Lower lobe of right lung (tissue), 2 donors: Measurements from ENCODE around the gene TM4SF20. TPM values are rescaled to one million over a fixed set of nuclear protein-coding genes. Genes with fewer than 3 reads are reported as not detected.

Source experiments
- ATAC-seq, 2 donors: fragments of 200-7000 bp; cut with Tn5 transposase; one replicate each; pipeline ENCODE4 v1.9.1; 2020 to 2022; ENCODE audit warnings: mild to moderate bottlenecking in 2 of 2, moderate library complexity in 2 of 2
- DNase-seq: peaks from one replicate; pipeline ENCODE4 v3.0.0-alpha.2; 2020
- H3K27ac ChIP-seq: fragments of 200-600 bp; one replicate; pipeline ENCODE4 v1.8.0; 2022
- H3K27me3 ChIP-seq: fragments of 200-600 bp; one replicate; pipeline ENCODE4 v1.8.0; 2022; ENCODE audit warnings: low read depth
- H3K36me3 ChIP-seq: fragments of 200-600 bp; one replicate; pipeline ENCODE4 v1.8.0; 2022; ENCODE audit warnings: mild to moderate bottlenecking
- H3K4me1 ChIP-seq: fragments of 200-600 bp; one replicate; pipeline ENCODE4 v1.8.0; 2022
- H3K4me3 ChIP-seq: fragments of 200-600 bp; one replicate; pipeline ENCODE4 v1.8.0; 2022; ENCODE audit warnings: mild to moderate bottlenecking
- H3K9me3 ChIP-seq: fragments of 200-600 bp; one replicate; pipeline ENCODE4 v1.8.0; 2022
- intact Hi-C: fragments of 100-400 bp; cut with DNase I; formaldehyde crosslinking; loops from one replicate; pipeline ENCODE4 v1.11.0; 2022
- total RNA-seq: library from RNA; stranded (reverse); fragmentation: NEBNext Ultra II Directional; extraction: Animal tissue kit (Norgen Biotek cat#: 25700); gene quantifications from one replicate; pipeline ENCODE4 v1.2.1, GENCODE V29; 2021
- TF ChIP-seq, protein P1 (sequence below): fragments of 200-600 bp; IDR thresholded peaks from one replicate; pipeline ENCODE4 v1.8.0; 2022; ENCODE audit warnings: antibody characterized with exemption, mild to moderate bottlenecking
- donor health status: DM: no; HTN: yes; CAD: no; lungs with severe emphysema.

Gene TM4SF20
- total RNA-seq, 1 donor from 2014 or later = not detected

DNA sequence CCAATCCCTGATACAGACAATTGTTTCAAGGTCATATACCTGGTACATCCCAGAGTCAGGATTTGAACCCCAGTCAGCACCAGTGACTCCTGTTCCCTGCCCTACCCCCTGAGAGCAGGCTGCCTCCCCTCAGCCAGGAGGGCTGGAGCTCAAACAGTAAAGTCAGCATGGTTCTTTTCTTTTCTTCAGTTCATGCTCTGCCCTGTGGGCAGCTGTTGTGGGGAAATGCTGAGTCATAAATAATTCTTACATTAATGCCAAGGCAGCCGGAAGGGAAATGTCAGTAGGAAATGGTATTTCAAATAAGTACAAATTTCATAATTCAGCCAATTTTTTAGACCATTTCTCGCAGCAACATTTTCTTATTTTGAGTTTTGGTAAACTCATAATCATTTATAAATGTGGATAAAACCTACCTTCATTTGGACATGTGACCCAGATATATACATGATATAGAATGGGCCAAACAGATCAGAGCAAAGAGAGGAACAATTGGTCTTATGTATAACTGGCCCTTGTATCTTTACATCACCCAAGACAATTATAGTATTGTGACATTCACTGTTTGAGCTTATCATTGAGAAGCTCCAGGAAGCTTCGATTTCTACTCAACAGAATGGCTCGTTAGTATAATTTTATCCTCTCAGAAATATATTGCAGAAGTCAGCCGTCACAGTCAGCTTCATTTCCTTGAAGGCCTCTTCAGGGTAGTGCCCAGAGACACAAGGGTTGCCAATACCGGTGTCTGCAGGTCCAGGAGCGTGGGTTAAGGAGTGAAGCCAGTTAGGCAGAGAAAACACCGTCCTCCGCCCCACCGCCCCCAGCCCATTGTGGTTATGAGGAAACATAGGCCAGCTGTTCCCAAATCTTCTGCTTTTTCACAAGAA is 36.7 kb upstream of the TM4SF20 start:
- TF ChIP-seq, protein P1, sequence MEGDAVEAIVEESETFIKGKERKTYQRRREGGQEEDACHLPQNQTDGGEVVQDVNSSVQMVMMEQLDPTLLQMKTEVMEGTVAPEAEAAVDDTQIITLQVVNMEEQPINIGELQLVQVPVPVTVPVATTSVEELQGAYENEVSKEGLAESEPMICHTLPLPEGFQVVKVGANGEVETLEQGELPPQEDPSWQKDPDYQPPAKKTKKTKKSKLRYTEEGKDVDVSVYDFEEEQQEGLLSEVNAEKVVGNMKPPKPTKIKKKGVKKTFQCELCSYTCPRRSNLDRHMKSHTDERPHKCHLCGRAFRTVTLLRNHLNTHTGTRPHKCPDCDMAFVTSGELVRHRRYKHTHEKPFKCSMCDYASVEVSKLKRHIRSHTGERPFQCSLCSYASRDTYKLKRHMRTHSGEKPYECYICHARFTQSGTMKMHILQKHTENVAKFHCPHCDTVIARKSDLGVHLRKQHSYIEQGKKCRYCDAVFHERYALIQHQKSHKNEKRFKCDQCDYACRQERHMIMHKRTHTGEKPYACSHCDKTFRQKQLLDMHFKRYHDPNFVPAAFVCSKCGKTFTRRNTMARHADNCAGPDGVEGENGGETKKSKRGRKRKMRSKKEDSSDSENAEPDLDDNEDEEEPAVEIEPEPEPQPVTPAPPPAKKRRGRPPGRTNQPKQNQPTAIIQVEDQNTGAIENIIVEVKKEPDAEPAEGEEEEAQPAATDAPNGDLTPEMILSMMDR = no peak
- intact Hi-C loops = no loop called here
- no peaks in the 10 kb centered on the region for H3K36me3 ChIP-seq
- H3K27ac ChIP-seq = peak overlapping the region; percentile 59
- no peaks in the 10 kb centered on the region for H3K9me3 ChIP-seq
- no peak overlapping the region for H3K4me3 ChIP-seq
- ATAC-seq = peak; percentile 81 to 82
- DNase-seq = peak; percentile 75
- peaks cover 15% of the 10 kb centered on the region for H3K4me1 ChIP-seq
- H3K27me3 ChIP-seq = no peaks in the 10 kb centered on the region

GRCh38 chr2:227414846-227415245 is 35.7 kb upstream of the TM4SF20 start:
- H3K27ac ChIP-seq = no peak overlapping the region
- intact Hi-C loops = no loop called here
- H3K4me3 ChIP-seq = no peak overlapping the region
- DNase-seq (no peak), ATAC-seq (peak in 1 of 2 donors; percentile 31)
- H3K27me3 ChIP-seq = no peaks in the 10 kb centered on the region
- H3K36me3 ChIP-seq = no peaks in the 10 kb centered on the region
- TF ChIP-seq, protein P1 = no peak
- peaks cover 15% of the 10 kb centered on the region for H3K4me1 ChIP-seq
- no peaks in the 10 kb centered on the region for H3K9me3 ChIP-seq

- Histone ChIP-seq H3K4me3 (no peak overlapping the region), H3K36me3 (no peaks in the 10 kb centered on the region), H3K4me1 (peaks cover 15% of the 10 kb centered on the region), H3K27ac (no peak overlapping the region), H3K9me3 (no peaks in the 10 kb centered on the region), H3K27me3 (no peaks in the 10 kb centered on the region)
- no peak for DNase-seq
- intact Hi-C loops = no loop called here
- TF ChIP-seq, protein P1 = no peak
- no peak for ATAC-seq
Observed at GRCh38 chr2:227413371-227413770, 34.3 kb upstream of the TM4SF20 start.

DNA sequence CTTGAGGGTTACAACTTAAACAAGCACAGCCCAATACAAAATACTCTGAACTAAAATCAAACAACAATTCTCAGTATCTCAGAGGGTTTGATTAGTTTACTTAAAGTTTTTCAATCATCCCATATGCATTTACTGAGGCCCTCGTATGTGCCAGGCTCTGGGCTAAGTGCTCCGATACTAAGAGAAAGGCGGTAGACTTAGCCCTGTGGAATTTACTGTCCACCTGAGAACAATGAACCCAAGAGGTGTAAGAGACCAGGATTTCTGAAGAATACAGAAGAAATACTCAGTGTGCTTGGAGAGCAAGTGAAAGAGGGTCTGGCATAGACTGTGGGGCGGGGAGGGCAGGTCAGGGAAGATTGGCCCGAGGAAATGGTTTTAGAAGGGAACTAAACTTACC is 33.8 kb upstream of the TM4SF20 start:
- H3K27ac ChIP-seq = no peak overlapping the region
- ATAC-seq (no peak), DNase-seq (no peak)
- H3K4me3 ChIP-seq = no peak overlapping the region
- H3K36me3 ChIP-seq = no peaks in the 10 kb centered on the region
- H3K4me1 ChIP-seq = peaks cover 15% of the 10 kb centered on the region
- TF ChIP-seq, protein P1 = no peak
- H3K9me3 ChIP-seq = no peaks in the 10 kb centered on the region
- intact Hi-C loops = no loop called here
- no peaks in the 10 kb centered on the region for H3K27me3 ChIP-seq

- H3K4me1 ChIP-seq = peaks cover 19% of the 10 kb centered on the region
- no peaks in the 10 kb centered on the region for H3K9me3 ChIP-seq
- H3K27me3 ChIP-seq = no peaks in the 10 kb centered on the region
- H3K36me3 ChIP-seq = no peaks in the 10 kb centered on the region
- no peak overlapping the region for H3K4me3 ChIP-seq
- no peak for ATAC-seq
- DNase-seq = no peak
- TF ChIP-seq, protein P1 = no peak
- no peak overlapping the region for H3K27ac ChIP-seq
- intact Hi-C loops = no loop called here
Observed at GRCh38 chr2:227411990-227412350, 32.9 kb upstream of the TM4SF20 start.
